ENCODE measurements around the gene NKX2-1.

GRCh38 chr14:36518586-36519430 is 1.2 kb downstream of the NKX2-1 start:
- TF ChIP-seq, protein P1, sequence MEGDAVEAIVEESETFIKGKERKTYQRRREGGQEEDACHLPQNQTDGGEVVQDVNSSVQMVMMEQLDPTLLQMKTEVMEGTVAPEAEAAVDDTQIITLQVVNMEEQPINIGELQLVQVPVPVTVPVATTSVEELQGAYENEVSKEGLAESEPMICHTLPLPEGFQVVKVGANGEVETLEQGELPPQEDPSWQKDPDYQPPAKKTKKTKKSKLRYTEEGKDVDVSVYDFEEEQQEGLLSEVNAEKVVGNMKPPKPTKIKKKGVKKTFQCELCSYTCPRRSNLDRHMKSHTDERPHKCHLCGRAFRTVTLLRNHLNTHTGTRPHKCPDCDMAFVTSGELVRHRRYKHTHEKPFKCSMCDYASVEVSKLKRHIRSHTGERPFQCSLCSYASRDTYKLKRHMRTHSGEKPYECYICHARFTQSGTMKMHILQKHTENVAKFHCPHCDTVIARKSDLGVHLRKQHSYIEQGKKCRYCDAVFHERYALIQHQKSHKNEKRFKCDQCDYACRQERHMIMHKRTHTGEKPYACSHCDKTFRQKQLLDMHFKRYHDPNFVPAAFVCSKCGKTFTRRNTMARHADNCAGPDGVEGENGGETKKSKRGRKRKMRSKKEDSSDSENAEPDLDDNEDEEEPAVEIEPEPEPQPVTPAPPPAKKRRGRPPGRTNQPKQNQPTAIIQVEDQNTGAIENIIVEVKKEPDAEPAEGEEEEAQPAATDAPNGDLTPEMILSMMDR (IDR thresholded peaks at IDR 0.05), result no peak
- TF ChIP-seq POLR2A (IDR thresholded peaks at IDR 0.05), result no peak

Data from adrenal gland (tissue), 5 donors.